NK-92 (cell line): ENCODE results near the gene VPS13D.
"Not testable (repeated sequence)": the region's sequence is repeated elsewhere in the genome, so short reads cannot be mapped to it uniquely, and the experiment has no call there.

Source experiments
- DNase-seq: peaks from one replicate; lab custom pipeline; 2025; ENCODE audit not compliant: unreplicated experiment; lab: John Stamatoyannopoulos, UW

The VPS13D gene

GRCh38 chr1:12359359-12360133 lies 129.7 kb downstream of the VPS13D start:
- DNase-seq = no peak

- DNase-seq = no peak
Measured at GRCh38 chr1:12368646-12369045, 138.8 kb downstream of the VPS13D start.

- no peak for DNase-seq
Measured at GRCh38 chr1:12369258-12369657, 139.4 kb downstream of the VPS13D start.

- no peak for DNase-seq
Measured at GRCh38 chr1:12370333-12370975, 140.6 kb downstream of the VPS13D start.

- no peak for DNase-seq
Measured at GRCh38 chr1:12371053-12371452, 141.2 kb downstream of the VPS13D start.

- DNase-seq = no peak
Measured at GRCh38 chr1:12372180-12372579, 142.3 kb downstream of the VPS13D start.

DNA sequence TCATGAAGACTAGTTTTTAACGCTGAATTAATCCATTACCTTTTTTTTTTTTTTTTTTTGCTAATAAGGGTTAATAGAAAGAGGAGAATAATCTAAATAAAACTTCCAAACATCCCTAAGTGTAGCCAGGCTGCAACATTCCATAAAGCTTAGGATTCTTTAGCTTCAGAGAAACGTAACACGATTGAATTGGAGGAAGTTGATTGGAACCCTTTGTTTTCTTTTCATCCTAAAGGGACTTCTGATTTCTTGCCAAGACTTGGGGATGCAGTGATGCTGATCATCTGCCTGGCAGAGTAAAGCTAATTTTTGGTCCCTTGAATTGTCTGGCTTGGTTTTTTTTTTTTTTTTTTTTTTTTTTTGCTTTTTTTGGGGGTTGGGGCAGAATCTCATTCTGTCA lies 142.9 kb downstream of the VPS13D start:
- DNase-seq = no peak

DNA sequence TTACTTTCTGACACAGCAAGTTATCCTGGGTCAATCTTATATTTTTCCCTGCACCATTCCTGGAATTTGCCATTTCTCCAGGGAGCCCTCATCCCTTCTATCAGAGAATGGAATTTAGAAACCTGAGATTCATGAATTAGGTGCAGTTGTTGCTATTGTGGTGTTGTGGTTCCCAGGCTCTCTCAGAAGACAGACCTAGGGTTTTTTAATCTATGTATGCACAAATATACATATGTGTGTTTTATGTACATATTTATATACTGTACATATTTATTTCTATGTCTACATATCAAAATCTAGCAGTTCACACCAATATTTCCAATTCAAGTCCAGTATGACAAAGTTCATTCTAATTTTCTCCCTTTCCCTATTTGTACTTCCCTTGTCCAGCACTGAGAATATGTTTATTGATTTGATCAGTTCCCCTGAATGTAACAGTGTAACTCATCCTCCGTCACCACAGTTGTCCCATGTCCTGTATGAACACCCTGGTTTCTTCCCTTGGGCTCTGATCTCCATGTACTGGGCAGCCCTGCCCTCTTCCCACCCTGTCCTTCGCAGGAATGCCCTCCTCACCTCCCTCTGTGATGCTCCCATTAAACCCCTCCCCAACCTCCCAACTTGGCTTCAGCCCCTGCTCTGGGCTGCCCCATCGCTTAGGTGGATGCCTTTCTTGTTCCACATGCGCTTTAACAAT lies 145.5 kb downstream of the VPS13D start:
- no peak for DNase-seq

GRCh38 chr1:12376236-12377045 lies 146.6 kb downstream of the VPS13D start:
- no peak for DNase-seq

- no peak for DNase-seq
Measured at GRCh38 chr1:12380326-12381249, 150.8 kb downstream of the VPS13D start.

DNA sequence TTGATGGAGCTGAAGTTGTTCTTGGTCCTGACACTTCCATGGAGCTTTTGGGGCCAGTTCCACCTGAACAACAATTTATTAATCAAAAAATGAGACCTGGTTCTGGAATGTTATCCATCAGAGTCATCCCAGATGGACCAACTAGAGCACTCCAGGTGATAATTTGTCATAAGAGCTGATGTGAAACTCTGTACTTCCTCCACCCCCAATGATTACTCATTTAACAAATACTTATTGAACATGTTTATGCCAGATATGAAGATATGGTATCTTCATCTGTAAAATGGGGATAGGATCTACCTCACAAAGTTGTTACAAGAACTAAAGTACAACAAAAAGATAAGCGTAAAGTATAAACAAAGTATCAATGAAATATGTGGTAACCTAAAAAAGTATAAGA lies 153.2 kb downstream of the VPS13D start:
- DNase-seq = no peak

- no peak for DNase-seq
Measured at GRCh38 chr1:12383786-12384185, 154.0 kb downstream of the VPS13D start.

DNA sequence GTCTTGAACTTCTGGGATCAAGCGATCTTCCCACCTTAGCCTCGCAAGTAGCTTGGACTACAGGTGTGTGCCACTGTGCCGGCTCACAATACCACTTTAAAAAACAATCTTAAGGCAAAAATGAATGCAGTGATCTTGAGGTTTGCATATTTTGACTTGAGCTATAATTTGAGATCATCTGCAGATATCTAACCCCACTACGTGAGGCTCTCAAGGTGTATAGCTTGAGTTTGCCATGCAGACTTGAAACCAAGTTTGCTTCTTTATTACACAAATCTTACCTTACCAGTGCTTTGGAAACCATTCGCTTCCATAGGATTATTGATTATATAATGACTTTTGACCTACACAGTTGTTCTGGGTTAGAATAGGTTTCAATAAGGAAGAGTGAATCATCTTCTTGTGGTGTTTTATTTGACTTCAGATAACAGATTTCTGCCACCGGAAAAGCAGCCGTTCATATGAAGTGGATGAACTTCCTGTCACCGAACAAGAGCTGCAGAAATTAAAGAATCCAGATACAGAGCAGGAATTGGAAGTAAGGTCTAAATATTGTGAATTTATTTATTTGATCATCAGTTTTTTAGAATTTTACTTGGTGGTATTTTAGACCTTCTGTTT lies 155.1 kb downstream of the VPS13D start:
- DNase-seq = no peak

- no peak for DNase-seq
Measured at GRCh38 chr1:12386130-12386529, 156.3 kb downstream of the VPS13D start.

DNA sequence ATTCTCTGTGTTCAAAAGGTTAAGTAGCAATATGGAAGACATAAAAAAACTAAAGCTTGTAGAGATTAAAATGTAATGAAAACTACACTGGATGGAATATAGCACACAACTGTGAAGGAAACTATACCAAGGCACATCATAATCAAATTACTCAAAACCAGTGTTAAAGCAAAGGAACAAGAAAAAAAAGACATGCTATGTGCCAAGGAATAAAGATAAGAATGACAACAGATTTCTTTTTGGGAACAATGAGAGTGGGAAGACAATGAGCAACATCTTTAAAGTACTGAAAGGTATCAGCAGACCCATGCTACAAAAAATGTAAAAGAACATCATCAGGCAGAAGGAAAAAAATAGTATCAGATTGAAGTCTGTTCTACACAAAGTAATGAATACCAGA lies 157.8 kb downstream of the VPS13D start:
- no peak for DNase-seq

DNA sequence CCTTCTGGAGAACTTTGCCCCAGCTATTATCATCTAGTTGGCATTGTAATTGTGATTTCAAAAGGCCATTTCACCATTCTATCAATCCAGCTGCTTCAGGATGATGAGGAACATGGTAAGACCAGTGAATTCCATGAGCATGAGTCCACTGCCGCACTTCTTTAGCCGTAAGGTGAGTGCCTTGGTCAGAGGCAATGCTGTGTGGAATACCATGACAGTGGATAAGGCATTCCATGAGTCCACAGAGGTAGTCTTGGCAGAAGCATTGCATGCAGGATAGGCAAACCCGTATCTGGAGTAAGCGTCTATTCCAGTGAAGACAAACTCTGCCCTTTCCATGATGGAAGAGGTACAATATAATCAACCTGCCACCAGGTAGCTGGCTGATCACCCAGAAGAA lies 160.5 kb downstream of the VPS13D start:
- not testable (repeated sequence) for DNase-seq

DNA sequence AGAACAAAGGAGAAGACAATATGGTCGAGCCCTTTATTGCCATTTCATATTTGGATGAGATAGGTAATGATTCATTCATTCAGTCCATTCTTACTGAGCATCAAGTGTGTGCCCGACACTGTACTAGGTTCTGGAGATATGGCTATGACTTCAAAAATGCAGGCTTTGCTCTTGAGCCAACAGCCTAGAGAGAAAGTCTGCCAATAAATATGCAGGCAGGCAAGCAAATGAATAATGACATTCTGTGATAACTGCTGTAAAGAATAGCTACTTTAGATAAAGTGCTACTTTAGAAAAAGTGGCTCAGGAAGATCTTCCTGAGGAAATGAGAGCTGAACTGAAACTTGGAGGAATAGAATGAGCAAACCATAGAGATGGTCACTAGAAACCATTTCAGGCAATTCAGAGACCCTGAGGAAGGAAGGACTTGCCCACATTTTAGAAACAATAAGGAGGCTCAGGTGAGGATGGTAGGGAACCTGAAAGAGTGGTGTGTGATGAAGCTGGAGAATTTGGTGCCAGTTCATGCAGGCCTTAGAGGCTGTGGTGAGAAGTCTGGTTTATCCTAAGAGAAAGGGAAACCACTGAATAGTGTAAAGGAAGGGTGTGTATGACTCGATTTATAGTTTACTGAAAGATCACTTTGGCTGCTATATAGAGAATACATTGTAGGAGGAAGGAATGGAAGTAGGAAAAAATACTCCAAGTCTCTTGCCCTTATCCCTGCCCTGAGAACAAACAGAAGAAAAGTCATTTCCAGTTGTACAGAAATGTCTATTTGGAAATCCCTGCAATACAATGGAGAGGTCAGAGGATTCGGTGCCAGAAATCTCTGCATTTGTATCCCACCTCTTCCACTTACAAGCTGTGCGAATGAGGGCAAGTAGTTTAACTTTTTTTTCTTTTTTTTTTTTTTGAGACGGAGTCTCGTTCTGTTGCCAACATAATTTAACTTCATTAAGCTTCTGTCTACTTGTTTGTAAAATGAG lies 167.9 kb downstream of the VPS13D start:
- DNase-seq = no peak

DNA sequence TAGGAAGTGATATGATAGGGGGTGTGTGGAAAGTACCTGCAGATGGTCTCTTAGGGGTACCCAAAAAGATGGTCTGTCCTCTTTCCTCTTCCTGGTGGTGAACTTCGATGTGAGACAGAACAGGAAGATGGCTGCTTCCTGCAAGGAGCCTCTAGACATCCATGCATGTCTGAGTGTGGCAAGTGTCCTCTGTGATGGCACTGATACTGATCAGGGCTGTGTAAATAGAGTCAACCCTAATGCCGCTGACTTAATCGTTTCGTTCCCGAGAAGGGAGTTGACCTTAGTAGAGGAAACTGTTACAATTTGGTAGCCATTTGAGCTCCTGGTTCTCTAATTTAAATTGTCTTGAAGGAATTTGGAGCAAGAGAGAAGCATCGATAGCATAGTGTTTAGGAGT lies 168.6 kb downstream of the VPS13D start:
- no peak for DNase-seq
